Loucy (cell line): ENCODE results near the gene SLC35B2.

ENCODE experiments used
- EZH2phosphoT487 ChIP-seq: fragments of 200-600 bp; IDR thresholded peaks from 2 replicates; pipeline ENCODE4 v1.6.1; 2018; ENCODE audit warnings: antibody characterized with exemption, mild to moderate bottlenecking, moderate library complexity, borderline replicate concordance
- TF ChIP-seq, protein P1 (sequence below): fragments of 200-600 bp; sonication (generic); conservative IDR thresholded peaks from 2 replicates; pipeline ENCODE4 v1.5.1; 2014; ENCODE audit warnings: mild to moderate bottlenecking, antibody characterized with exemption, low read length

DNA sequence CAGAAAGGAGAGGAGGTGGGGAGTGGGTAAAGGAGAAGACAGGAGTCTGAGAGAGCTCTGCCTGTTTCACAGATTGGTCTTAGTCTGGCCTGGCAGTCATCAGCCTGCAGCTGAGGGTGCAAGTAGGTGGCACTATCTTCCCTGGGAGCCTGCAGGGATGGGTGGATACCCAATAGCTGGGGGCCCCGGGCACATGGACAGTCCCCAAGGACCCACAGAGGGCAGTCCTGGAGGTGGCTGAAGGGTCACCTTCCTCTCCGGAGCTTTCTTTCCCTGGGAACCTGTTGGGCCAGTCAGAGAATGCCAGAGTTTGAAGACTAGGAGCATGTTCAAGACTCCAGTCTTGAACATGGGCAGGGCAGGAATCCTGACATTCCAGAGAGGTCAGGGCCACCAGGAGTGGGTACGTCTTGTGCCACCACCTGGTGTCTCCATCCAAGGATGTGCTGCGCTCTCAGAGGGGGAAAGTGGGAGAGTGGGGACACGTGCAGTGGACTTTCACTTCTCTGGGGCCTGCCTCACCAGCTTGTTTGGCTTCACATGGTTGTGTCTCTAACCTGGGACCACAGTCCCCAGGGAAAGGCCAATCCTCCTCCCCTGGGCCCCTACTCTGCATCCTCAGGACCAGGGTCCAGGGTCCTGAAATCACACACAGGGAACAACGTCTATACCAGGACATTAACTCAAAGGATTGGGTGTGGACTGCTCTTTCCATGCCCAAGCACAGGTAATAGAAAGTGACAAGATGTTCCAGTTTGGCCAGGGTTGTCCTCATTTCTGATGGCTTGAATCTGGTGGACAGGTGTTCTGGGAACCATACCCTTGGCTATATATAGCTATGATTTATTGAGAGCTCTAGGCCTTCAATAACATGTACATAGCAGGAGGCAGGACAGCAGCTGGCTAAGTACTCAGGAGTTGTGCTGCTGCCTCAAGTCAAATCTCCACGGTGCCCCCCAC, 37.8 kb upstream of the SLC35B2 start:
- TF ChIP-seq, protein P1, sequence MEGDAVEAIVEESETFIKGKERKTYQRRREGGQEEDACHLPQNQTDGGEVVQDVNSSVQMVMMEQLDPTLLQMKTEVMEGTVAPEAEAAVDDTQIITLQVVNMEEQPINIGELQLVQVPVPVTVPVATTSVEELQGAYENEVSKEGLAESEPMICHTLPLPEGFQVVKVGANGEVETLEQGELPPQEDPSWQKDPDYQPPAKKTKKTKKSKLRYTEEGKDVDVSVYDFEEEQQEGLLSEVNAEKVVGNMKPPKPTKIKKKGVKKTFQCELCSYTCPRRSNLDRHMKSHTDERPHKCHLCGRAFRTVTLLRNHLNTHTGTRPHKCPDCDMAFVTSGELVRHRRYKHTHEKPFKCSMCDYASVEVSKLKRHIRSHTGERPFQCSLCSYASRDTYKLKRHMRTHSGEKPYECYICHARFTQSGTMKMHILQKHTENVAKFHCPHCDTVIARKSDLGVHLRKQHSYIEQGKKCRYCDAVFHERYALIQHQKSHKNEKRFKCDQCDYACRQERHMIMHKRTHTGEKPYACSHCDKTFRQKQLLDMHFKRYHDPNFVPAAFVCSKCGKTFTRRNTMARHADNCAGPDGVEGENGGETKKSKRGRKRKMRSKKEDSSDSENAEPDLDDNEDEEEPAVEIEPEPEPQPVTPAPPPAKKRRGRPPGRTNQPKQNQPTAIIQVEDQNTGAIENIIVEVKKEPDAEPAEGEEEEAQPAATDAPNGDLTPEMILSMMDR, result no peak
- TF ChIP-seq EZH2phosphoT487, result no peak
